ENCODE results near the gene HSD3B7. TPM values are rescaled to one million over a fixed set of nuclear protein-coding genes. Genes with fewer than 3 reads are reported as not detected.
A peak's percentile ranks its signal among the peaks of the same experiment; 100 is the strongest.

HSD3B7 gene
- total and polyA plus RNA-seq, 10 of the 15 experiments (the other 5 are each of a cell fraction or from before 2014, with no cell fraction given), result 0.18 to 1.8 (median 0.48) TPM; not detected in 1

DNA sequence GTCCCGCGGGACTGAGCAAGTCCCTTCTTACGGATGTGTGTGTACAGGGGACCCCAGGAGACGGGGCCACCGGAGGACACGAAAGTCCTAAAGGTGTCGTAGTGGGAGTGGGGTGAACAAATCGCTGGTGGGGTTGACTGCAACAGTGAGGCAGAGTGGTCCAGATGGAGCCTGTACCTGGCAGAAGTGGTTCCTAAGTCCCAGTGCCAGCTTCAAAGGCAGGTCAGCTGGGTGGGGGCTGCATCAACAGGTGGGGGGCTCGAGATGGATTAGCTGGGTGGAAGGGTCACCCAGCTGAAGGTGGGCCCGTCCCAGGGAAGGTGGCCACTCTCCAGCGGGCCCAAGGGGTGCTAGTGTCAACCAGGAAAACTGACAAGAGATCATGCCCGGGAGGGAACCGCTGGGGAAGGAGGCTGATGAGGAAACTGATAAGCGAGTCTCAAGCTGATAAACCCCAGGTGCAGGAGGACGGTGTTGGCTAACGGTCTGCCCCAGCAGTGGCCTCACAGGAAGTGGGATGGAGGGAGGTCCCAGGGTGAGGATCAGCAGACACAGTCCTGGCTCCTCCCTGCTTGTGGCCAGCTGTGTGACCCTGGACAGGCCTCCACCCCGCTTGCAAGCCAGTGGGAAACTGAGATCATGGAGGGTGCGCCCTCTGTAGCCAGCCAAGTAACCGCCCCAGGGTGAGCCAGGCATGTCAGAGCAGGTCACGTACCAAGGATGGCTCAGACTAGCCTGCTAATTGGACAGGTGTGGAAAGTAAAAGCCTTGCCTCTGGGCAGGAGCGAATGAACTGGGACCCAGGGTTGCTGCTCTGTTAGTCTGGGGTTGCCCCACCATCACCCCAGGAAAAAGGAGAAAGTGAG is 35.1 kb upstream of the HSD3B7 start:
- intact Hi-C loops (cut with micrococcal nuclease; ENCODE audit: unreplicated experiment), result loop anchor here (10.0 kb wide), 2 partner anchors 145 to 925 kb away; partner anchors contain the start of genes VKORC1 and ZNF267
- TF ChIP-seq NKRF (conservative IDR thresholded peaks at IDR 0.05), result 0 out of 2 replicates have a peak, but pooled peaks have one; percentile 51
- TF ChIP-seq, protein P1, sequence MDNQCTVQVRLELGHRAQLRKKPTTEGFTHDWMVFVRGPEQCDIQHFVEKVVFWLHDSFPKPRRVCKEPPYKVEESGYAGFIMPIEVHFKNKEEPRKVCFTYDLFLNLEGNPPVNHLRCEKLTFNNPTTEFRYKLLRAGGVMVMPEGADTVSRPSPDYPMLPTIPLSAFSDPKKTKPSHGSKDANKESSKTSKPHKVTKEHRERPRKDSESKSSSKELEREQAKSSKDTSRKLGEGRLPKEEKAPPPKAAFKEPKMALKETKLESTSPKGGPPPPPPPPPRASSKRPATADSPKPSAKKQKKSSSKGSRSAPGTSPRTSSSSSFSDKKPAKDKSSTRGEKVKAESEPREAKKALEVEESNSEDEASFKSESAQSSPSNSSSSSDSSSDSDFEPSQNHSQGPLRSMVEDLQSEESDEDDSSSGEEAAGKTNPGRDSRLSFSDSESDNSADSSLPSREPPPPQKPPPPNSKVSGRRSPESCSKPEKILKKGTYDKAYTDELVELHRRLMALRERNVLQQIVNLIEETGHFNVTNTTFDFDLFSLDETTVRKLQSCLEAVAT (IDR thresholded peaks at IDR 0.05), result peak; percentile 82
- 0 out of 2 replicates have a peak, but pooled peaks have one; percentile 58 for TF ChIP-seq CHD2 (IDR thresholded peaks at IDR 0.05; ENCODE audit: borderline replicate concordance, low read depth, low read length)
- TF ChIP-seq, protein P2, sequence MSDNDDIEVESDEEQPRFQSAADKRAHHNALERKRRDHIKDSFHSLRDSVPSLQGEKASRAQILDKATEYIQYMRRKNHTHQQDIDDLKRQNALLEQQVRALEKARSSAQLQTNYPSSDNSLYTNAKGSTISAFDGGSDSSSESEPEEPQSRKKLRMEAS (IDR thresholded peaks at IDR 0.05; ENCODE audit: low read depth, low read length), result 0 out of 2 replicates have a peak, but pooled peaks have one; percentile 21
- no peak for TF ChIP-seq SKIL (IDR thresholded peaks at IDR 0.05; ENCODE audit: low read depth, poor library complexity, severe bottlenecking)
- no peak for TF ChIP-seq RFX5 (IDR thresholded peaks at IDR 0.05; ENCODE audit: low read depth, low read length)
- TF ChIP-seq, protein P3, sequence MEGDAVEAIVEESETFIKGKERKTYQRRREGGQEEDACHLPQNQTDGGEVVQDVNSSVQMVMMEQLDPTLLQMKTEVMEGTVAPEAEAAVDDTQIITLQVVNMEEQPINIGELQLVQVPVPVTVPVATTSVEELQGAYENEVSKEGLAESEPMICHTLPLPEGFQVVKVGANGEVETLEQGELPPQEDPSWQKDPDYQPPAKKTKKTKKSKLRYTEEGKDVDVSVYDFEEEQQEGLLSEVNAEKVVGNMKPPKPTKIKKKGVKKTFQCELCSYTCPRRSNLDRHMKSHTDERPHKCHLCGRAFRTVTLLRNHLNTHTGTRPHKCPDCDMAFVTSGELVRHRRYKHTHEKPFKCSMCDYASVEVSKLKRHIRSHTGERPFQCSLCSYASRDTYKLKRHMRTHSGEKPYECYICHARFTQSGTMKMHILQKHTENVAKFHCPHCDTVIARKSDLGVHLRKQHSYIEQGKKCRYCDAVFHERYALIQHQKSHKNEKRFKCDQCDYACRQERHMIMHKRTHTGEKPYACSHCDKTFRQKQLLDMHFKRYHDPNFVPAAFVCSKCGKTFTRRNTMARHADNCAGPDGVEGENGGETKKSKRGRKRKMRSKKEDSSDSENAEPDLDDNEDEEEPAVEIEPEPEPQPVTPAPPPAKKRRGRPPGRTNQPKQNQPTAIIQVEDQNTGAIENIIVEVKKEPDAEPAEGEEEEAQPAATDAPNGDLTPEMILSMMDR (IDR thresholded peaks at IDR 0.05 in 2 of 3, conservative IDR thresholded peaks at IDR 0.05 in 1 of 3; ENCODE audit: control insufficient read depth in 2 of 3, extremely low read depth in 1 of 3, insufficient read depth in 1 of 3, low read depth in 3 of 3, low read length in 3 of 3), result peak; percentile 15 to 27 (median 27); a peak in 3 of 6 replicates
- TF ChIP-seq DPF2 (IDR thresholded peaks at IDR 0.05), result peak; percentile 55; the same call in 1 of the 2 replicates
- TF ChIP-seq MEF2A (IDR thresholded peaks at IDR 0.05; ENCODE audit: insufficient read depth, low read depth, low read length), result no peak
- TF ChIP-seq IKZF1 (conservative IDR thresholded peaks at IDR 0.05), result peak; percentile 70
- 0 out of 2 replicates have a peak, but pooled peaks have one; percentile 14 for TF ChIP-seq CREB1 (IDR thresholded peaks at IDR 0.05; ENCODE audit: low read depth)
- TF ChIP-seq SRF (IDR thresholded peaks at IDR 0.05; ENCODE audit: low read depth in 2 of 2, low read length in 2 of 2), result peak in 1 of 2 experiments; percentile 22; a peak in 1 of 4 replicates

More for the DNA sequence above, 35.1 kb upstream of the HSD3B7 start:
- peak; percentile 73 for FAIRE-seq
- Histone ChIP-seq H3K9ac (ENCODE audit: control insufficient read depth, insufficient read depth, low read length) (peak overlapping the region; percentile 82), H4K20me1 (ENCODE audit: control insufficient read depth, insufficient read depth) (no peaks in the 10 kb centered on the region), H3K4me1 (ENCODE audit: control insufficient read depth, insufficient read depth, low read length) (peaks cover 13% of the 10 kb centered on the region), H3K27me3 (replicated peaks in 1 of 2; ENCODE audit: control insufficient read depth in 2 of 2, insufficient read depth in 2 of 2, low read length in 1 of 2) (no peaks in the 10 kb centered on the region), H3K4me3 (peak overlapping the region; percentile 99), H3K9me3 (replicated peaks; ENCODE audit: control insufficient read depth, insufficient read depth, low read length) (no peaks in the 10 kb centered on the region), H2AFZ (ENCODE audit: control insufficient read depth, low read depth, low read length) (no peak overlapping the region; the same call in 1 of the 2 replicates), H3K36me3 (ENCODE audit: control insufficient read depth in 2 of 2, insufficient read depth in 2 of 2, low read length in 1 of 2) (0 out of 4 replicates have a peak, but pooled peaks cover 1 to 8% of the 10 kb centered on the region in 2 experiments), H3K4me2 (ENCODE audit: control insufficient read depth, insufficient read depth) (peak overlapping the region; percentile 77), H3K27ac (ENCODE audit: control insufficient read depth, insufficient read depth) (peak overlapping the region; percentile 82), H3K79me2 (ENCODE audit: control insufficient read depth, insufficient read depth, low read length) (peaks cover 19% of the 10 kb centered on the region)
- ChIA-PET CTCF (interaction anchor here (0.6 to 2.0 kb wide), 12 partner anchors 9 to 919 kb away, joined by 3 to 14 read pairs (median 3); partner anchors contain the start of genes BCL7C, ZNF646 and ZNF668), SMC1A (ENCODE audit: uncharacterized antibody, unreplicated experiment) (interaction anchor here (0.5 to 1.7 kb wide), 3 partner anchors 8 to 919 kb away, joined by 3 to 5 read pairs (median 3); no protein-coding TSS in a partner anchor), POLR2A (interaction anchor here (0.6 to 1.2 kb wide), 7 partner anchors 8 to 1176 kb away, joined by 3 to 7 read pairs (median 3); partner anchors contain the start of gene ZNF267), RAD21 (ENCODE audit: unreplicated experiment) (interaction anchor here (0.7 to 1.1 kb wide), 4 partner anchors 75 to 256 kb away, joined by 3 to 4 read pairs (median 3); no protein-coding TSS in a partner anchor)
- WGBS (ENCODE audit: insufficient coverage, insufficient replicate concordance, low lambda C conversion rate, missing lambda C conversion rate), result 4% methylated on average over 21 of the region's 21 CpGs
- peak; percentile 76 for ATAC-seq
- BruUV-seq (replicated peaks), result TSS peak; percentile 62
- peak; percentile 71 for DNase-seq (ENCODE audit: low read depth, low spot score)
- in situ Hi-C loops (cut with MboI), result loop anchor here (10.0 kb wide), 2 partner anchors 765 to 925 kb away; partner anchors contain the start of gene ZNF267
